ENCODE results near the gene ABCA8.
"Not testable (repeated sequence)": the region's sequence is repeated elsewhere in the genome, so short reads cannot be mapped to it uniquely, and the experiment has no call there.

Gene ABCA8

GRCh38 chr17:68955181-68955841 is at the start of gene ABCA8:
ABCA8 (minus strand) TSS chr17:68955392; CDS start chr17:68942034, 13,358 bp downstream.
- DNase-seq (ENCODE audit: low read depth in 2 of 2) = no peak

GRCh38 chr17:69004759-69005158 is 49.6 kb upstream of the ABCA8 start:
- DNase-seq (ENCODE audit: low read depth in 2 of 2) = not testable (repeated sequence)

- not testable (repeated sequence) for DNase-seq (ENCODE audit: low read depth in 2 of 2)
Measured at GRCh38 chr17:68999743-69000142, 44.6 kb upstream of the ABCA8 start.

GRCh38 chr17:68993112-68993511 is 37.9 kb upstream of the ABCA8 start:
- DNase-seq (ENCODE audit: low read depth in 2 of 2) = no peak

- no peak for DNase-seq (ENCODE audit: low read depth in 2 of 2)
Measured at GRCh38 chr17:68987966-68988365, 32.8 kb upstream of the ABCA8 start.

- DNase-seq (ENCODE audit: low read depth in 2 of 2) = no peak
Measured at GRCh38 chr17:68981288-68981687, 26.1 kb upstream of the ABCA8 start.

- DNase-seq (ENCODE audit: low read depth in 2 of 2) = no peak
Measured at GRCh38 chr17:68973098-68973846, 18.1 kb upstream of the ABCA8 start.

- no peak for DNase-seq (ENCODE audit: low read depth in 2 of 2)
Measured at GRCh38 chr17:68972119-68972704, 17.0 kb upstream of the ABCA8 start.

GRCh38 chr17:68969101-68969500 is 13.9 kb upstream of the ABCA8 start:
- DNase-seq (ENCODE audit: low read depth in 2 of 2) = no peak

- no peak for DNase-seq (ENCODE audit: low read depth in 2 of 2)
Measured at GRCh38 chr17:68963958-68964357, 8.8 kb upstream of the ABCA8 start.

GRCh38 chr17:68961214-68961882 is 6.2 kb upstream of the ABCA8 start:
- no peak for DNase-seq (ENCODE audit: low read depth in 2 of 2)

- DNase-seq (ENCODE audit: low read depth in 2 of 2) = not testable (repeated sequence)
Measured at GRCh38 chr17:68959117-68959516, 3.9 kb upstream of the ABCA8 start.

GRCh38 chr17:68957944-68958343 is 2.8 kb upstream of the ABCA8 start:
- DNase-seq (ENCODE audit: low read depth in 2 of 2) = no peak

- no peak for DNase-seq (ENCODE audit: low read depth in 2 of 2)
Measured at GRCh38 chr17:68954146-68954896, 871 bp downstream of the ABCA8 start.

GRCh38 chr17:68953340-68953997 is 1.7 kb downstream of the ABCA8 start:
- no peak for DNase-seq (ENCODE audit: low read depth in 2 of 2)

GRCh38 chr17:68950725-68951124 is 4.5 kb downstream of the ABCA8 start:
- DNase-seq (ENCODE audit: low read depth in 2 of 2) = no peak

- not testable (repeated sequence) for DNase-seq (ENCODE audit: low read depth in 2 of 2)
Measured at GRCh38 chr17:68947868-68948267, 7.3 kb downstream of the ABCA8 start.

- no peak for DNase-seq (ENCODE audit: low read depth in 2 of 2)
Measured at GRCh38 chr17:68944435-68945035, 10.7 kb downstream of the ABCA8 start.

GRCh38 chr17:68943812-68944182 is 11.4 kb downstream of the ABCA8 start:
- DNase-seq (ENCODE audit: low read depth in 2 of 2) = not testable (repeated sequence)

GRCh38 chr17:68943123-68943811 is 11.9 kb downstream of the ABCA8 start:
- no peak for DNase-seq (ENCODE audit: low read depth in 2 of 2)
